Prostate gland (tissue), 2 donors: Measurements from ENCODE around the gene ARHGEF4.

Source experiments
- CTCF ChIP-seq, 4 experiments: fragments of 200-600 bp in 2 of 4; fragments of 450-650 bp in 2 of 4; sonication (generic) in 2 of 4; IDR thresholded peaks; 1 replicate in 3 of 4; 2 replicates in 1 of 4; pipeline ENCODE4 v1.5.1; 2016 to 2019; ENCODE audit warnings: antibody characterized with exemption in 4 of 4, mild to moderate bottlenecking in 2 of 4, moderate library complexity in 2 of 4
- POLR2A ChIP-seq: fragments of 450-650 bp; IDR thresholded peaks from one replicate; pipeline ENCODE4 v1.6.1; 2016; ENCODE audit warnings: antibody characterized with exemption, mild to moderate bottlenecking
- POLR2AphosphoS5 ChIP-seq: sonication (generic); formaldehyde crosslinking; IDR thresholded peaks from one replicate; pipeline ENCODE4 v1.6.1; 2017; ENCODE audit warnings: antibody characterized with exemption

- TF ChIP-seq CTCF (IDR thresholded peaks at IDR 0.05) (no peak), POLR2A (no peak), POLR2AphosphoS5 (no peak)
These were observed 1.3 kb downstream of the ARHGEF4 start for GRCh38 chr2:130837811-130838565.
